Measurements from ENCODE around the gene HTR4.

DNA sequence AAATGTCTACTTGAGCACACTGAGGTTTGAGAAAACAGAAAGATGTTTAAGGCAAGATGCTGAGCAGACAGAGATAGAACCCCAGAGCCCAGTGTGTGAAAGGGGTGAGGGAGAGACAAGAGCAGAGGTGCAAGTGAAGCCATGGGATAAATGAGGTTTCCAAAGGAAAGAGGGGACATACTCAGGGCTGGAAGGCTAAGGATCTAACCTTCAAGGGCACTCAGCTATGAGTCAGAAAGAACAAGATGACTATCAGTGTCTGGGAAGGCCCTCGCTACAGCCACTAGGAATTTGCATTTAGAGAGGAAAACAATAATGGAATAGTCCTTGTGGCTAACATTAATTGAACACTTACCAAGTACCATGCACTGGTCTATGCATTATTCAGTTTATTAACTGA is 113.7 kb downstream of the HTR4 start:
- TF ChIP-seq POLR2A (IDR thresholded peaks at IDR 0.05; ENCODE audit: low read depth, low read length) (no peak), CTCF (IDR thresholded peaks at IDR 0.05; ENCODE audit: extremely low read depth in 1 of 2, insufficient read depth in 1 of 2, low read depth in 1 of 2, low read length in 2 of 2) (no peak), EZH2 (IDR thresholded peaks at IDR 0.05; ENCODE audit: borderline replicate concordance, low read depth, low read length, severe bottlenecking) (no peak), JUN (IDR thresholded peaks at IDR 0.05; ENCODE audit: borderline replicate concordance, insufficient read depth, insufficient read length, low read depth) (no peak), POLR2AphosphoS5 (IDR thresholded peaks at IDR 0.05; ENCODE audit: insufficient read depth, low read depth, low read length) (no peak)
- TF ChIP-seq, protein P1, sequence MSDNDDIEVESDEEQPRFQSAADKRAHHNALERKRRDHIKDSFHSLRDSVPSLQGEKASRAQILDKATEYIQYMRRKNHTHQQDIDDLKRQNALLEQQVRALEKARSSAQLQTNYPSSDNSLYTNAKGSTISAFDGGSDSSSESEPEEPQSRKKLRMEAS (IDR thresholded peaks at IDR 0.05; ENCODE audit: insufficient read depth, insufficient read length), result no peak
